Measurements from ENCODE around the gene DHCR7. TPM values are rescaled to one million over a fixed set of nuclear protein-coding genes. Genes with fewer than 3 reads are reported as not detected.

Gene DHCR7
- total RNA-seq, 3 donors from 2014 or later: 29.8 to 39.2 (median 32.0) TPM

DNA sequence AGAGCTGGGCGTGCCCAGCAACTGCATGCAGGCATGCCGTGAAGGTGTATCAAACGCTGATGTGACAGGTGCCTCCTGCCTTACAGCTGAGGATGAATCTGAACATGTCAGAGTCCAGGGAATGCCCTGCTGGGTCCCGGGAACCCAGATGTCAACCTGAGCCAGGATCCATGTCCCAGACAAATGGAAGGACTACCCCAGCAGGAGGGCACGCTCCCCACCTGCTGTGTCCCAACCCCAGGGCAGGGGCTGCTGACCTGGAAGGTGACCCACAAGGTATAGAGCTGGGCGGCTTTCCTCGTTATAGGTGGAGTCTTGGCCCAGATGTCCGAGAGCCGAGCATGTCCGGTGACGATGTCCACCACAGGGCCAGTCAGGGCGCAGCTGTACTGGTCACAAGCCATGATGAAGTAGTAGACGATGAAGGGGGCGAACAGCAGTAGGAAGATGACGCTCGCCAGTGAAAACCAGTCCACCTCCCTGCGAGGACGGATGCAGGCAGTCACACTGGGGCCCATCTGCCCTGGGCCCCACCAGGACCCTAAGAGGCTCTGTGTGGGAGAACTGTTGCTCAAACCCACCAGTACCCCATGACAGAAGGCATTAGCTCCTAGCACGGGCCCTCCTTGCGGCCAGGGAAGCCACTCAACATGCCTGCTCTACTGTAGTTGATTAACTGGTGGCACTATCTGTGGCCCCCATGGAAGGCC is 4.3 kb downstream of the DHCR7 start:
- no peaks in the 10 kb centered on the region for H3K27me3 Mint-ChIP-seq (ENCODE audit: low read depth)
- no peak for DNase-seq
- peaks cover 48% of the 10 kb centered on the region for H3K36me3 Mint-ChIP-seq (ENCODE audit: insufficient read depth)
- peaks cover 6% of the 10 kb centered on the region for H3K9me3 Mint-ChIP-seq
- peaks cover 6% of the 10 kb centered on the region for H3K4me1 Mint-ChIP-seq (ENCODE audit: low read depth)
- H3K4me3 Mint-ChIP-seq: no peak overlapping the region
- no peak for ATAC-seq

DNA sequence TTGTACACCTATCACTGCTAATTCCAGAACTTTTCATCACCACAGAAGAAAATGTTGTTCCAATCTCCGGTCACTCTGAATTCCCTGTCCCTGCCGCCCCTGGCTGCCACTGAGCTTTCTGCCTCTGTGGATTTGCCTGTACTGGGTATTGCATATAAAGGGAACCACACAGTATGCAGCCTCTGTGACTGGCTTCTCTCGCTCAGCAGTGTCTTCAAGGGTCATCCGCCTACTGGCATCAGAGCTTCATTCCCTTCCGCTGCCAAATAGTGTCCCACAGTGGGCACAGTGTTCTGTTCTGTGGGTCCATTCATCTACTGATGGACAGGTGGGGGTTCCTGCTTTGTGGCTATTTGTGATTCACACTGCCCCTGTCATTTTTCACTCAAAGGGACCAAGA is 5.3 kb downstream of the DHCR7 start:
- Mint-ChIP-seq H3K4me1 (ENCODE audit: low read depth) (peaks cover 6% of the 10 kb centered on the region), H3K4me3 (no peak overlapping the region), H3K27me3 (ENCODE audit: low read depth) (no peaks in the 10 kb centered on the region), H3K36me3 (ENCODE audit: insufficient read depth) (peaks cover 53% of the 10 kb centered on the region), H3K9me3 (peaks cover 6% of the 10 kb centered on the region)
- ATAC-seq: no peak
- no peak for DNase-seq

- DNase-seq: no peak
- no peaks in the 10 kb centered on the region for H3K4me1 Mint-ChIP-seq (ENCODE audit: low read depth)
- H3K4me3 Mint-ChIP-seq: no peak overlapping the region
- peaks cover 53% of the 10 kb centered on the region for H3K36me3 Mint-ChIP-seq (ENCODE audit: insufficient read depth)
- H3K27me3 Mint-ChIP-seq (ENCODE audit: low read depth): no peaks in the 10 kb centered on the region
- ATAC-seq: no peak
- H3K9me3 Mint-ChIP-seq: peaks cover 6% of the 10 kb centered on the region
Observed at GRCh38 chr11:71442123-71442522, 6.1 kb downstream of the DHCR7 start.

- H3K9me3 Mint-ChIP-seq: peaks cover 5% of the 10 kb centered on the region
- no peaks in the 10 kb centered on the region for H3K4me1 Mint-ChIP-seq (ENCODE audit: low read depth)
- peaks cover 49% of the 10 kb centered on the region for H3K36me3 Mint-ChIP-seq (ENCODE audit: insufficient read depth)
- H3K27me3 Mint-ChIP-seq (ENCODE audit: low read depth): no peaks in the 10 kb centered on the region
- H3K4me3 Mint-ChIP-seq: no peak overlapping the region
- no peak for ATAC-seq
- DNase-seq: no peak
Observed at GRCh38 chr11:71441251-71441650, 6.9 kb downstream of the DHCR7 start.

GRCh38 chr11:71440021-71440755 is 8.0 kb downstream of the DHCR7 start:
- no peak overlapping the region for H3K4me3 Mint-ChIP-seq
- no peaks in the 10 kb centered on the region for H3K4me1 Mint-ChIP-seq (ENCODE audit: low read depth)
- H3K9me3 Mint-ChIP-seq: no peaks in the 10 kb centered on the region
- DNase-seq: no peak
- peaks cover 45% of the 10 kb centered on the region for H3K36me3 Mint-ChIP-seq (ENCODE audit: insufficient read depth)
- no peak for ATAC-seq
- no peaks in the 10 kb centered on the region for H3K27me3 Mint-ChIP-seq (ENCODE audit: low read depth)

DNA sequence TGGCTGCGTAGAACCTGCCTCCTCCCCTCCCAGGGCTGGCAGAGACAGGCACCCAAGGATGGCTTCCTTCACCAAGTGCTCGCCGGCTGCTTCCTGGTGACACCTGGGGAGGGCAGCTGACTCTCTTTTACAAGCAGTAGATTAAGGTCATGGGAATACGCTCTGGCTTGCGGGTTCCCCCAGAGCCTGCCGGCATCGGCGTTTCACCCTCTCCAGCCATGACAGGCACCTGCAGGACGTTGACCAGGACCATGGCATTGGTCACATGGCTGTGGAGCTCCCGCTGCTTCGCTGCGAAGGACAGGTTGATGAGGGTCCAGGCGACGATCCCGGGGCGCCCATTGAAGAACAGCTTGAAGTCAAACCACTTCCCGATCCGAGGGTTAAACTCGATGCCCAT is 9.5 kb downstream of the DHCR7 start:
- Mint-ChIP-seq H3K36me3 (ENCODE audit: insufficient read depth) (peaks cover 44% of the 10 kb centered on the region), H3K27me3 (ENCODE audit: low read depth) (no peaks in the 10 kb centered on the region), H3K4me1 (ENCODE audit: low read depth) (no peaks in the 10 kb centered on the region), H3K4me3 (no peak overlapping the region), H3K9me3 (no peaks in the 10 kb centered on the region)
- DNase-seq: no peak
- no peak for ATAC-seq

DNA sequence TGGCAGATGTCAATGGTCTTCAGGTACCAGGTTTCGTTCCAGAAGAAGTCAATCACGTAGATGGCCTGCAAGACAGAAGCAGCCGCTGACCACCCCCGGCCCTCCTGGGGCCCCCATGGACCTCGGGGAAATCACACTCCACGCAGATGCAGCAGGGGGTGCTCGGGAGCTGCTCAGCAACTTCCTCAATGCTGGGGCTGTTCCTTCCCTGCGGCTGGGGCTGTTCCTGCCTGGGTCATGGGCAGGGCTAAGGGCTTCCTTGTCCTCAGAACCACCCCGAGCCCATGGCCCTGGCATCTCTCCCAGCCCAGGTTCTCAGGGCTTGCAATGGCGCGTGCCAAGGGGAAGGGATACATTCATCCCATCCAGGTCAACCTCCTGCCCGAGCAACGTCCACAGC is 10.3 kb downstream of the DHCR7 start:
- no peak for DNase-seq
- H3K4me1 Mint-ChIP-seq (ENCODE audit: low read depth): no peaks in the 10 kb centered on the region
- no peak for ATAC-seq
- H3K9me3 Mint-ChIP-seq: no peaks in the 10 kb centered on the region
- no peak overlapping the region for H3K4me3 Mint-ChIP-seq
- no peaks in the 10 kb centered on the region for H3K27me3 Mint-ChIP-seq (ENCODE audit: low read depth)
- peaks cover 38% of the 10 kb centered on the region for H3K36me3 Mint-ChIP-seq (ENCODE audit: insufficient read depth)

DNA sequence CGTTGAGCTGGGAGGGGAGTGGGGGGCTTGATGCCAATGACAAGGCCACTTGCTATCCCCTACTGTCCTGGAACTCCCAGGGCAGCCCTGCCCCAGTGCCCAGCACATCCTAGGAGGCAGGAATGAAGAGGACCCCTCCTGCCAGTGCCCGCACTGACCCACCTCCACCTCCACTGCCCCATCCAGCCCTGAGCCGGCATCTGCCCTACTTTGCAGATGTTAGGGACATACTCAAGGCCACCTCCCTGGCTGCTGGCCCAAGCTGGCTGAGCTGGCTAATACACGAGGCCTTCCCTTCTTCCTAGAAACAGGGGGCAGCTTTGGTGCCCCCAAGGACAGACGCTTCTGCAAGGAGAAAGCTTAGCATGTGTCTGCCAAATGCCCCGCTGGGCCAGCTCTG is 10.8 kb downstream of the DHCR7 start:
- Mint-ChIP-seq H3K36me3 (ENCODE audit: insufficient read depth) (peaks cover 35% of the 10 kb centered on the region), H3K9me3 (no peaks in the 10 kb centered on the region), H3K27me3 (ENCODE audit: low read depth) (no peaks in the 10 kb centered on the region), H3K4me3 (no peak overlapping the region), H3K4me1 (ENCODE audit: low read depth) (no peaks in the 10 kb centered on the region)
- DNase-seq (no peak), ATAC-seq (no peak)

GRCh38 chr11:71436861-71437260 is 11.3 kb downstream of the DHCR7 start:
- H3K4me3 Mint-ChIP-seq: no peak overlapping the region
- no peaks in the 10 kb centered on the region for H3K27me3 Mint-ChIP-seq (ENCODE audit: low read depth)
- no peaks in the 10 kb centered on the region for H3K4me1 Mint-ChIP-seq (ENCODE audit: low read depth)
- no peaks in the 10 kb centered on the region for H3K9me3 Mint-ChIP-seq
- DNase-seq: no peak
- no peak for ATAC-seq
- peaks cover 31% of the 10 kb centered on the region for H3K36me3 Mint-ChIP-seq (ENCODE audit: insufficient read depth)

- no peak for ATAC-seq
- Mint-ChIP-seq H3K9me3 (no peaks in the 10 kb centered on the region), H3K36me3 (ENCODE audit: insufficient read depth) (peaks cover 28% of the 10 kb centered on the region), H3K27me3 (ENCODE audit: low read depth) (no peaks in the 10 kb centered on the region), H3K4me1 (ENCODE audit: low read depth) (no peaks in the 10 kb centered on the region), H3K4me3 (no peak overlapping the region)
- DNase-seq: no peak
Observed at GRCh38 chr11:71435278-71435951, 12.8 kb downstream of the DHCR7 start.

DNA sequence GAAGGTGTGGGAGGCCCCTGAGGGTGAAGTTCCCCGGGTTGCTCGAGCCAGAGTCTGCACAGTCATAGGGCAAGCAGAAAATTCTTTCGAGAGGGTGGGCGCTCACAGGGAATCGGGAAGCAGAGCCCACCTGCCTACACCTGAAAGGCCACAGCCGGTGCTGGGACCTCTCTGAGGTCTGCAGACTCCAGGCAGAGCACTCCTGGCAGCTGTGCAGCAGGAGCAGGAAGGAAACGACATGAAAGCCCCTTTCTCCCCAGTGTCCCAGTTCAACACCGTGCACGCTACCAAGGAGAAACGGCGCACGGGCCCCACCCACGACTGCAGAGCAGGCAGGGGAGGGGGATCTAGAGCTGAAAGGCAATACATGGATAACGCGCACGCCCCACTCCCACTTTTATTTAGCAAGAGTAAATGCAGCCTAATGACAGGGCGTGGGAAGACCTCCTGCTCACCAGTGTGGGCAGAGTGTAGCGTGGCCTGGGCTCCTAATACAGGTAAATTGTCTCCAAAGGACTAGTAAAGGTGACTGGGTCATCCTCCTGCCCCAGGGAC is 13.5 kb downstream of the DHCR7 start:
- H3K36me3 Mint-ChIP-seq (ENCODE audit: insufficient read depth): peaks cover 22% of the 10 kb centered on the region
- no peaks in the 10 kb centered on the region for H3K9me3 Mint-ChIP-seq
- H3K27me3 Mint-ChIP-seq (ENCODE audit: low read depth): no peaks in the 10 kb centered on the region
- no peaks in the 10 kb centered on the region for H3K4me1 Mint-ChIP-seq (ENCODE audit: low read depth)
- no peak for DNase-seq
- H3K4me3 Mint-ChIP-seq: no peak overlapping the region
- no peak for ATAC-seq

DNA sequence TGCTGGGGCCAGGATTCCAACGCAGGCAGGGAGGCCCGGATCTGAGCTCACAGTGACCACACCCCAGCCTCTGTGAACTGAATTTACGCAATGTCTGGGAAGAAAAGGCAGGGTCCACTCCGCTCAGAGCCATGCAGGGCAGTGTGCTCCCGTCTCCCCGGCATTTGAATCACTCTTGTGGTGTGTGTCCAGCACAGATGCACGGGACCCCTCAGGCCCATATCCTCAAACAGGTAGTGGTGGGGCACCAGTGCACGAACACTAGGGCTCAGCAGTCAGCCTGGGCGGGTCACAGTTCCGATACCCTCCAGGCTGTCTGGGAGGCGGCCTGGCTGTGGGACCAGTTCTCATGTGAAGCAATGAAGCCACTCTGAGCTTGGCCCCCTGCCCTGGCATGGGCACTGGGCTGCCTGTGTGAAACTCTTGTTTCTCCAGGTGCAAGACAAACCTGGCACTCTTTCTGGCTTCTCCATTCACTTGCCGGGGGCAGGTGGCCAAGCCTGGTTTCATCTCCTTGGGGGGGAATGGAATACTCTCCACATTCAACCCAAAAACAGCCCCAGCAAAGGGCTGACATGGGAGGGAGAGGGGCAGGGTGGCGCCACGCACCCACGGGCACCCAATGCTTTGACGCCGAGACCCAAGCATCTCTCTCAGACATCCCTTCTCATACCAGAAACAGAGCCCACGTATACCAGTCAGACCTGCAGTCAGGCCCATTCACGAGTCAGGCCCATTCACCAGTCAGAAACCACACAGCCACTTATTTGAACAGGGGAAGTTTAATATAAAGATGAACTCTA is 14.3 kb downstream of the DHCR7 start:
- H3K4me3 Mint-ChIP-seq: no peak overlapping the region
- no peaks in the 10 kb centered on the region for H3K27me3 Mint-ChIP-seq (ENCODE audit: low read depth)
- DNase-seq (no peak), ATAC-seq (no peak)
- no peaks in the 10 kb centered on the region for H3K9me3 Mint-ChIP-seq
- no peaks in the 10 kb centered on the region for H3K4me1 Mint-ChIP-seq (ENCODE audit: low read depth)
- H3K36me3 Mint-ChIP-seq (ENCODE audit: insufficient read depth): peaks cover 17% of the 10 kb centered on the region

GRCh38 chr11:71432761-71433647 is 15.2 kb downstream of the DHCR7 start:
- H3K27me3 Mint-ChIP-seq (ENCODE audit: low read depth): no peaks in the 10 kb centered on the region

More at GRCh38 chr11:71432761-71433647, 15.2 kb downstream of the DHCR7 start:
- Mint-ChIP-seq H3K4me1 (ENCODE audit: low read depth) (no peaks in the 10 kb centered on the region), H3K36me3 (ENCODE audit: insufficient read depth) (peaks cover 11% of the 10 kb centered on the region), H3K9me3 (no peaks in the 10 kb centered on the region), H3K4me3 (no peak overlapping the region)
- DNase-seq: no peak
- no peak for ATAC-seq
